Stimulated activated CD8-positive, alpha-beta memory T cell treated with anti-CD3 and anti-CD28 coated beads, Interleukin-4, amount 100 ng/mL, for 4 hours (primary cell): ENCODE results near the gene MYO1F.
"Not testable (repeated sequence)": the region's sequence is repeated elsewhere in the genome, so short reads cannot be mapped to it uniquely, and the experiment has no call there.

Source experiments
- DNase-seq, 2 donors: peaks; one replicate each; pipeline ENCODE4 v3.0.0-alpha.2; 2020; ENCODE audit warnings: low read depth in 2 of 2, low spot score in 1 of 2

Gene MYO1F

GRCh38 chr19:8567522-8568172 is 9.6 kb downstream of the MYO1F start:
- no peak for DNase-seq

DNA sequence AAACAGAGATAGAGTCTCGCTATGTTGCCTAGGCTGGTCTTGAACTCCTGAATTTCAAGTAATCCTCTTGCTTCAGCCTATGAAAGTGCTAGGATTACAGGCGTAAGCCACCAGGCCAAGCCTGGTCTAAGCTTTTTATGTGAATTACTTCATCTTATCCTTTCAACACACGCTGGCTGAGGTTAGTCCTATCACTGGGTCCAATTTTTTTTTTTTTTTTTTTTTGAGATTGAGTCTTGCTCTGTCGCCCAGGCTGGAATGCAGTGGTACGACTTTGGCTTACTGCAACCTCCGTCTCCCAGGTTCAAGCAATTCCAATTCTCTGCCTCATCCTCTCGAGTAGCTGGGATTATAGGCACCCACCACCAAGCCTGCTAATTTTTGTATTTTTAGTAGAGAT is 10.4 kb downstream of the MYO1F start:
- no peak for DNase-seq

DNA sequence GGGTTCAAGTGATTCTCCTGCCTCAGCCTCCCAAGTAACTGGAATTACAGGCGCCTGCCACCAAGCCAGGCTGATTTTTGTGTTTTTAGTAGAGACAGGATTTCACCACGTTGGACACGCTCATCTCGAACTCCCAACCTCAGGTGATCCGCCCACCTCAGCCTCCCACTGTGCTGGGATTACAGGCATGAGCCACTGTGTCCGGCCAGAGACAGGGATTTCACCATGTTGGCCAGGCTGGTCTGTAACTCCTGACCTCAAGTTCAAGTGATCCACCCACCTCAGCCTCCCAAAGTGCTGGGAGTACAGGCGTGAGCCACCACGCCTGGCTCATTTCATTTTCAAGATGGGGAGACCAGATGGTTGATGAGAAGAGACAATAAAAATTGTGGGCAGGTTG is 12.4 kb downstream of the MYO1F start:
- DNase-seq, result not testable (repeated sequence)

- DNase-seq, result no peak
Observed at GRCh38 chr19:8561075-8561764, 16.0 kb downstream of the MYO1F start.

DNA sequence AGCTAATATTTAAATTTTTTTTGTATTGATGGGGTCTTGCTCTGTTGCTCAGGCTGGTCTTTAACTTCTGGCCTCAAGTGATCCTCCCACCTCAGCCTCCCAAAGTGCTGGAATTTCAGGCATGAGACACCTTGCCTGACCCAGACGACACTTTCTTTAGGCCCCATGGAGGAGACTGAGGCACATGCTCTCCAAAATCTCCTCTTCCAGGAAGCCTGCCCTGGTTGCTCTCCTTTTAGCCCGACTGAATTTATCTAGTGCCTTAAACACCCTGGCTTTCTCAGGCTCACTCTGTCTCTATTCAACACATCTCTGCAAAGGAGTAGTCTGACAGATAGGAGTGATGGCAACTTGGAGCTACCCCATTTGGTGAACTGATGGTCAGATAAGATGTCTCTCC is 18.9 kb downstream of the MYO1F start:
- DNase-seq, result no peak

GRCh38 chr19:8557642-8558238 is 19.5 kb downstream of the MYO1F start:
- no peak for DNase-seq

DNA sequence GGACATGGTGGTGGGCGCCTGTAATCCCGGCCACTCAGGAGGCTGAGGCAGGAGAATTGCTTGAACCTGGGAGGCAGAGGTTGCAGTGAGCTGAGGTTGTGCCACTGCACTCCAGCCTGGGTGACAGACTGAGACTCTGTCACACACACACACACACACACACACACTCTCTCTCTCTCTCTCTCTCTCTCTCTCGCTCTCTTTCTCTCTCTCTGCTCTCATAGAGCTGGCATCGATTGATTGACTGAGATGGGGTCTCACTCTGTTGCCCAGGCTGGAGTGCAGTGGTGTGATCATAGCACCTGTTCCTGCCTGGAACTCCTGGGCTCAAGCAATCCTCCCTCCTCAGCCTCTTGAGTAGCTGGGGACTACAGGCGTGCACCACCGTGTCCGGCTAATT is 23.5 kb downstream of the MYO1F start:
- DNase-seq, result not testable (repeated sequence)

GRCh38 chr19:8552810-8553209 is 24.4 kb downstream of the MYO1F start:
- DNase-seq, result no peak

DNA sequence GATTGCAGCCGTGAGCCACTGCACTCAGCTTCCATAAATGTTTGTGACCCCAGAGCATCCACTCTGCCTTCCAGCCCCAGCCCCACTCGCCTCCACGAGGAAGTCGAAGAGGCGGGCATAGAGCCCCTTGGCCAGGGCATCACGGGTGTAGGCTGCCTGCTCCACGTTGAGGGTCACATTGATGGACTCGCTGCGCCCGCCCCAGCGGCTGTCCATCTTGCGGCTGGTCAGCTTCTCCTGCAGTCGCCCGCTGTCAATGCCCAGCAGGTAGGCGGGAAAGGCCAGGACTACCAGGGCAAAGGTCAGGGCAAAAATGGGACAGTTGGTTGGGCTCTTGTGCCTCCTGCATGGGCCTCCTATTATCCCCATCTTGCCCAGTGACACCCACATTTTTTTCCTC is 27.2 kb downstream of the MYO1F start:
- no peak for DNase-seq

GRCh38 chr19:8545743-8546142 is 31.5 kb downstream of the MYO1F start:
- no peak for DNase-seq

GRCh38 chr19:8544168-8544567 is 33.1 kb downstream of the MYO1F start:
- DNase-seq, result no peak

DNA sequence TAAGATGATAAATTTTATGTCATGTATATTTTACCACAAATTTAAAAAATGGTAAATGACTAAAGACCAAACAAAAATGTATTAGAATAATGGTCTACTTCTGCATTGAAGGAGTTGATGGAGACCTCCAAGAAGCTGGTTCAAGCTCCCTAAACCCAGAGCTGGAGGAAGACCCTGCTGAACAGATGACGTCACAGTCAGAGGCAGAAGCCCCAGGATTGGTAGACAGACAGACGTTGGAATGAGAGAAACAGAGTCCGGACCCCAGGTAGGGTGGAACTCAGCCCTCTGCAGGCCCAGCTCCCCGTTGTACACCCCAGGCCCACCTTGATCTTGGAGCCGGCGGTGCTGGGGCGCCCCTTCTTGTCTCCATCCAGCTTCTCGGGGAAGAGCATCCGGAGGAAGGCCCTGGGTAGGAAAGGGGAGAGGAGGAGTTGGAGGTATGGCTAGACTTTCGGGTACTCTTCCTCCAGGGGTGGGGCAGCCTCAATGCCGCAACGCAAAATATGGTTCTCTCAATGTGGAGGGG is 37.6 kb downstream of the MYO1F start:
- no peak for DNase-seq

DNA sequence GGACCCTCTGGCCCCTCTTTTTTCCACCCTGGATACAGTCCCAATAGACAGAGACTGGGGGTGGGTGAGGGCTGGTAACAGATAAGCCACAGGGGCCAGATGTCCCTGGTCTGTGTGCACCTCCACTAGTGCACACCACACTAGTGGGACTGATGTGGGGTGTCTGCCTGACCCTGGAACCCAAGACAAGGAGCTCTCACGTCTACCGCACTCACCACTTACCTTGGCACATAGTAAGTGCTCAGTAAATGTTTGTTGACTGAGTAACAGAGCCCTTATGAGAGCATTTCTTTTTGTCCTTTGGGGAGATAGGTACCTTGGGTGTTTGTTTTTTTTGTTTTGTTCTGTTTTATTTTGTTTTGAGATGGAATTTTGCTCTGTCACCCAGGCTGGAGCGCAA is 40.1 kb downstream of the MYO1F start:
- no peak for DNase-seq

DNA sequence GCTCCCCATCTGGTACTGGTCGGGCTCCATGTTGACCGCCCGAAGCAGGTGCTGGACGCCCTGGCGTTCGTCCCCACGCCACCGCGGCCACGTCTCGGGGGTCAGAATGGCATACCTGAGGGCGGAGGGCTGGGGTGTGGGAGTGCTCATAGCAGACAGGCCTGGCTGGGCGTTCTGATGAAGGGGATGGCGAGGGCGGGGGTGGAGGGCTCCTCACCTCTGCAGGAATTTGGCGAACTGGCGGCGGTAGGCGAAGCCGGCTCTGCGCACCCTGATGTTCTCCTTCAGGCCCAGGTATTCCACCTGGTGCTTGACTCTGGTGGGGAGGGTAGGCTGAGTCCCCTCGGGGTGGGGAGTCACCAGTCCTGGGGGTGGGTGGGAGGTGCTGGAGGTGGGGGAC is 41.0 kb downstream of the MYO1F start:
- DNase-seq, result no peak

DNA sequence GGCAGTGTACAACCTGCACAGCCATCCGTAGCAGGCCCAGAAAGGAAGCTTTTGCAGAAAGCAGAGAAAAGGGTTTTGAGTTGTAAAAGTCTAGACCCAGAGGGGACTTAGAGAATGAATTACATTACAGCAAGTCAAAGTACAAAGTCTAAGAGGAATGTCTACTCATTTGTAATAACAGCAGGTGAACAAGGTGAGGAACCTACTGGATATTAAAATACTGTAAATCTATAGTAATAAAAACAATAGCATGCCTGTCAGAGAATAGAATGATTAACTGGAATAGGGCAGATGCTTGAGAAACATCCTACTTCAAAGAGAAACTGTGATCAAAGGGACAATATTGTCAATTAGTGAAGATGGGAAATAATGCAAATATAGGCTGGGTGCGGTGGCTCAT is 45.0 kb downstream of the MYO1F start:
- DNase-seq, result no peak

DNA sequence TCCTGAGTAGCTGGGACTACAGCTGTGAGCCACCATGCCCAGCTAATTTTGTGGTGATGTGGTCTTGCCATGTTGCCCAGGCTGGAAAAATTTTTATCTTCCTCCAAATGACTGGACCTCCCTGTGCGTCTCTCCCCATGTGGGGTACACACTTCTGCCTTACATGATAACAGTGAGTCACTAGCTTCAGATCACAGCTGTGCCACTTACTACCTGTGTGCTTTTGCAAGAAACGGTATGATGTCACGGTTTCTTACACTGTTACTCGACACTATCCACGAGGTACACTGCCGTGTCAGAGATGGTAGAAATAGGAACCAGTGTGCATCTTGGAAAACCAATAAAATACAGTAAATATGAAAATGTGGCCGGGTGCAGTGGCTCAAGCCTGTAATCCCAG is 45.8 kb downstream of the MYO1F start:
- no peak for DNase-seq

DNA sequence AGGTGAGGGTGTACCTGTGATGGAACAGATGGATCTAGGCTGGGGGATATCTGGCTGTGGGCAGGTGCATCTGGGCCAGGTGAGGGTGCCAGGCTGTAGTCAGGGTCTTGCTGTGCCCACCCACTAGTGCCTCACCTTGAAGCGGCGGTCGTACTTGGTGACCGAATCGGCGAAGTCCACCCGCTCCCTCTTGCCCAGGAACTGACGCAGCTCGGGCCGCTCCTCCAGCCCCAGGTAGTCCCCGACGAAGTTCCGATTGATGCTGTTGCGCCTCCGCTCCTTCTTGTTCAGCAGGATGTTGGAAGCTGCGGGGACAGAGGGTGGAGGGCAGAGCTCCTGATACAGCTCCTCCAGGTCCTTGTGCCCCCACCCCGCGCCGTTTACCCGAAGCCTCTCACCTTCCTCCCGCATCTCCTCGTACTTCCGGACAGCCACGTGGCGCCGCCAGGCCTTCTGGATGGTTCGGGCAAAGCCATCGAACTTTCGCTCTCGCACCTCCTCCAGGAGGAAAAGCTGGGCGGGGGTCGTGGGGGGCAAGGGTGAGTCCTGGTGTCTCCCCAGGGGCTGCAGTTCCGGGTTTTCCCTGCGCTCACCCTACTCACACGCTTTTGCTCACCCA is 47.1 kb downstream of the MYO1F start:
- no peak for DNase-seq

DNA sequence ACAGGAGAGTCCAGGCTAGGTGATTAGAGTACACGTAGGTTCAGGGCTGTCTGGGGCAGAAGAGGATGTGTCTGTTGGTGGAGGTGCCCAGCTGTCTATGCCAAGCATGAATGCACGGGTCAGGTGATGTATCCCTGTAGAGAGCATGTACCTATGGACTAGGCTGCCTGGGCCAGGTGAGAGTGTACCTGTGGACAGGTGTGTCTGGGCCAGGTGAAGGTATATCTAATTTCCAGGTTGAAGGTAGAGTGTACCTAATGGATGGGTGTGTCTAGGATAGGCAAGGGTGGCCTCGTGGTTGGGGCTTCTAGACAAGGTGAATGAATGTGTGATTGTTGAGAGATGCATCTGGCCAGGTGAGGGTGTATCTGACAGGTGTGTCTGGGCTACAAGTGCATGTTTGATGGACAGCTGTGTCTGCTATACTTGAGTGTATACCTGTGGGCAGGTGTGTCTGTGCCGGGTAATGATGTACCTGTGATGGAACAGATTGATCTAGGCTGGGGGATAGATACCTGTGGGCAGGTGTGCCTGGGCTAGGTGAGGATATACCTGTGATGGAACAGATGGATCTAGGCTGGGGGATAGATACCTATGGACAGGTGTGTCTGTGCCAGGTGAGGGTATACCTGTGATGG is 47.8 kb downstream of the MYO1F start:
- DNase-seq, result no peak

- DNase-seq, result no peak
Observed at GRCh38 chr19:8528500-8528899, 48.7 kb downstream of the MYO1F start.

DNA sequence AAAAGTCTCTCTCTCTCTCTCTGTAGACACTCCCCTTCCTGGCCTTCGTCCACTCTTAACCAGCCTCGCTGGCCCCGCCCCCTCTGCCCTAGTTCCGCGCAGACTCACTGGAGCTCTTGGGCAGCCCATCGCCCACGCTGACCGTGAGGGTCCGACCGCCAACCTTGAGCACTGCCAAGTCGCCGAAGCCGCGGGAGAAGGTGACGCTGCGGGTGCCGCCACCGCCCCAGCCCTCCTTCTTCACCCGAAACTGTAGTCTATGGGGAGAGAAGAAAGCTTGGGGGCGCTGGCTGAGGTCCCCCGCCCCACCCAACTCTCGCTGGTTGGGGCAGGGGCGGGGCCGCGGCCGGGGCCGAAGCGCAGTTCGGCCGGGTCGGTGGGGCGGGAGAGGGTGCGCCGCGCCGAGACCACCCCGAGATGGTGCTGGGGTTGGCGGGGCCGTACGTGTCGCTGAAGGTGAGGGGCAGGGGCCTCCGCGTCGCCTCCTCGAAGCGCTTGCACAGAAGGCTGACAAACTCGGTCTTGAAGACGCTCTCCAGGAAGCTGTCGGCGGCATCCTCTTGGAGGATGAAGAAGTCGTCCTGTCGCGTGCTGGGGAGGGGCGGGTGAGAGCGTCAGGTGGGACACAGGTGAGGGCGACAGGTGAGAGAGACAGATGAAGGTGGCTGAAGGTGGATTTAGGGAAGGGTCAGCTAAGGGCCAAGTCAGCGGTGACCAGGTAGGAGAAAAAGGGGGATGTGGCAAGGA is 50.7 kb downstream of the MYO1F start:
- no peak for DNase-seq

DNA sequence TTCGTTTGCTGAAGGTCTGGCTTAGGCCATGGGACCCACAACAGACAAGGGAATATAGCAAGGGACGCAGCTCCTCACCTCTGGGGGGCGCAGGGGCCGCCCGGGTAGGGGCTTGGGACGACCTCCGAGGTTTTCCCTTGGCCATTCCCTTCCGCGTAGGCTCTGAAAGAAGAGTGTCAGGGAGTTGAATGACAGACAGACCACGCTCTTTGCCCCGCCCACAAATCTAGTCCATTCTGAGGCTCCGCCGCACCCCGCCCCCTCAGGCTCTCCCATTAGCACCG is 51.9 kb downstream of the MYO1F start:
- no peak for DNase-seq
